Measurements from ENCODE around the gene MSANTD1.

MSANTD1 gene

GRCh38 chr4:3248811-3249661 lies at the start of gene MSANTD1:
Gene MSANTD1, plus strand, starts transcription at chr4:3249159. Its CDS starts 64 bp downstream, at chr4:3249223.
- no peak for TF ChIP-seq EZH2phosphoT487 (IDR thresholded peaks at IDR 0.05; ENCODE audit: low read depth)
- no peak for TF ChIP-seq CTCF (IDR thresholded peaks at IDR 0.05; ENCODE audit: low read depth, low read length)
- Histone ChIP-seq H3K9ac (ENCODE audit: low read length) (no peak within 1 kb of the TSS), H3K4me2 (ENCODE audit: low read length) (no peak within 1 kb of the TSS), H4K20me1 (ENCODE audit: insufficient read depth, low read length) (peaks cover 8% of the 10 kb centered on the region; the same call in 1 of the 2 replicates), H2AFZ (ENCODE audit: low read depth, low read length) (no peak within 1 kb of the TSS), H3K27me3 (ENCODE audit: low read depth, low read length) (no peaks in the 10 kb centered on the region), H3K79me2 (ENCODE audit: low read length) (no peaks in the 10 kb centered on the region), H3K36me3 (replicated peaks; ENCODE audit: low read depth, low read length) (no peaks in the 10 kb centered on the region), H3K4me3 (ENCODE audit: low read length) (no peak within 1 kb of the TSS), H3K4me1 (ENCODE audit: low read length) (peaks cover 15% of the 10 kb centered on the region), H3K27ac (ENCODE audit: low read length) (no peak within 1 kb of the TSS), H3K9me3 (ENCODE audit: insufficient read depth, low read length) (no peaks in the 10 kb centered on the region)

- Histone ChIP-seq H3K36me3 (replicated peaks; ENCODE audit: low read depth, low read length) (peaks cover 65% of the 10 kb centered on the region), H4K20me1 (ENCODE audit: insufficient read depth, low read length) (peaks cover 19% of the 10 kb centered on the region; the same call in 1 of the 2 replicates), H3K4me2 (ENCODE audit: low read length) (no peak overlapping the region), H2AFZ (ENCODE audit: low read depth, low read length) (no peak overlapping the region), H3K9ac (ENCODE audit: low read length) (no peak overlapping the region), H3K27ac (ENCODE audit: low read length) (no peak overlapping the region), H3K4me1 (ENCODE audit: low read length) (no peaks in the 10 kb centered on the region), H3K4me3 (ENCODE audit: low read length) (no peak overlapping the region), H3K79me2 (ENCODE audit: low read length) (no peaks in the 10 kb centered on the region), H3K9me3 (ENCODE audit: insufficient read depth, low read length) (no peaks in the 10 kb centered on the region), H3K27me3 (ENCODE audit: low read depth, low read length) (no peaks in the 10 kb centered on the region)
- no peak for TF ChIP-seq CTCF (IDR thresholded peaks at IDR 0.05; ENCODE audit: low read depth, low read length)
- TF ChIP-seq EZH2phosphoT487 (IDR thresholded peaks at IDR 0.05; ENCODE audit: low read depth), result no peak
Observed at GRCh38 chr4:3199653-3200422, 49.1 kb upstream of the MSANTD1 start.

GRCh38 chr4:3200423-3201090 lies 48.4 kb upstream of the MSANTD1 start:
- H3K9me3 ChIP-seq (ENCODE audit: insufficient read depth, low read length), result no peaks in the 10 kb centered on the region
- H3K4me1 ChIP-seq (ENCODE audit: low read length), result no peaks in the 10 kb centered on the region
- no peak overlapping the region for H3K9ac ChIP-seq (ENCODE audit: low read length)
- H4K20me1 ChIP-seq (ENCODE audit: insufficient read depth, low read length), result peaks cover 12% of the 10 kb centered on the region; the same call in 1 of the 2 replicates
- no peaks in the 10 kb centered on the region for H3K79me2 ChIP-seq (ENCODE audit: low read length)
- H3K4me2 ChIP-seq (ENCODE audit: low read length), result no peak overlapping the region
- no peak overlapping the region for H2AFZ ChIP-seq (ENCODE audit: low read depth, low read length)
- H3K4me3 ChIP-seq (ENCODE audit: low read length), result no peak overlapping the region
- peaks cover 57% of the 10 kb centered on the region for H3K36me3 ChIP-seq (replicated peaks; ENCODE audit: low read depth, low read length)
- H3K27me3 ChIP-seq (ENCODE audit: low read depth, low read length), result no peaks in the 10 kb centered on the region
- TF ChIP-seq CTCF (IDR thresholded peaks at IDR 0.05; ENCODE audit: low read depth, low read length) (no peak), EZH2phosphoT487 (IDR thresholded peaks at IDR 0.05; ENCODE audit: low read depth) (no peak)
- H3K27ac ChIP-seq (ENCODE audit: low read length), result no peak overlapping the region
